Spinal cord (tissue), 10 donors: Measurements from ENCODE around the gene FDX1. TPM values are rescaled to one million over a fixed set of nuclear protein-coding genes. Genes with fewer than 3 reads are reported as not detected.

ENCODE experiments used
- DNase-seq, 6 donors: peaks; one replicate each; pipeline versions ENCODE4 v3.0.0 to v3.0.0-alpha.2; 2013 to 2015; ENCODE audit warnings: low spot score in 6 of 6, low read depth in 4 of 6
- H3K27ac ChIP-seq: one replicate; pipeline ENCODE4 v1.5.1; 2013; ENCODE audit warnings: low read depth, low read length, control low read depth
- H3K27me3 ChIP-seq: one replicate; pipeline ENCODE4 v1.6.1; 2013; ENCODE audit warnings: low read length; ENCODE audit not compliant: control insufficient read depth, insufficient read depth
- H3K36me3 ChIP-seq: one replicate; pipeline ENCODE4 v1.6.1; 2013; ENCODE audit warnings: low read length; ENCODE audit not compliant: control insufficient read depth, insufficient read depth
- H3K4me1 ChIP-seq: one replicate; pipeline ENCODE4 v1.6.1; 2013; ENCODE audit warnings: low read length; ENCODE audit not compliant: control insufficient read depth, insufficient read depth
- H3K4me3 ChIP-seq: one replicate; pipeline ENCODE4 v1.5.1; 2013; ENCODE audit warnings: low read depth, low read length, control low read depth
- H3K9me3 ChIP-seq: one replicate; pipeline ENCODE4 v1.6.1; 2013; ENCODE audit warnings: low read length; ENCODE audit not compliant: control insufficient read depth, insufficient read depth
- WGBS: methylation state at CpG from one replicate; pipeline ENCODE4 v1.1.5; 2013; ENCODE audit warnings: missing lambda C conversion rate; ENCODE audit not compliant: insufficient coverage; 5-methylcytosine and 5-hydroxymethylcytosine counted together
- polyA plus RNA-seq, 2 donors: library from polyadenylated mRNA; unstranded; fragments of 120-200 nt; gene quantifications; one replicate each; pipeline ENCODE4 v1.2.1, GENCODE V29; 2013; ENCODE audit not compliant: insufficient read length in 2 of 2
- total RNA-seq, 2 donors: library from RNA; depleted of rRNA in 1 of 2; stranded (reverse); fragments of 120-200 nt in 1 of 2; fragments of >200 nt in 1 of 2; gene quantifications; one replicate each; pipeline versions ENCODE4 v1.2.3 to v1.2.4, GENCODE V29; 2013 to 2014
- donor health status: healthy.

The FDX1 gene
- total and polyA plus RNA-seq, 4 donors = 10.6 to 15.5 (median 13.5) TPM

GRCh38 chr11:110475671-110476070 lies 45.9 kb downstream of the FDX1 start:
- H3K4me1 ChIP-seq = peaks cover 3% of the 10 kb centered on the region
- WGBS = no CpG with 5 or more reads among the region's 1 CpG
- H3K27ac ChIP-seq = no peak overlapping the region
- H3K27me3 ChIP-seq = no peaks in the 10 kb centered on the region
- H3K4me3 ChIP-seq = no peak overlapping the region
- no peaks in the 10 kb centered on the region for H3K9me3 ChIP-seq
- no peaks in the 10 kb centered on the region for H3K36me3 ChIP-seq
- no peak for DNase-seq

DNA sequence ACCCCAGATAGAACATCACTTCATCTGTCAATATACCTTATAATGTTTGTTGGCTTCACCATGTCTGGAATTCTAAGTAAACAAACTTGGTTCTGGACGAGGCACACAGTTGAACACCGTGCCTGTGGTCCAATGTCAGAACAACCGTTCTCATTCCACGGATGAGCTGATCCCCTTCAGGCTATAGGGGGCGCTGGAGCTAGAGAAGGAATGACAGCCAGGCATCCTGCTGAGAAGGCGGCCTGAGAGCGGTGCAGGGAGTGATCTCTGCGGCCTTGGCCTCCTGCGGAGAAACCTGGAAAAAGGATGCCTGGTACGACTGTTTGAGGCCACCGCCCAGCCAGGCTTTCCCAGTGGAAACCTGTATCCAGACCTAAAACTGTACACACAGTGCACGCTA lies 48.7 kb downstream of the FDX1 start:
- Histone ChIP-seq H3K27me3 (no peaks in the 10 kb centered on the region), H3K27ac (no peak overlapping the region)

DNA sequence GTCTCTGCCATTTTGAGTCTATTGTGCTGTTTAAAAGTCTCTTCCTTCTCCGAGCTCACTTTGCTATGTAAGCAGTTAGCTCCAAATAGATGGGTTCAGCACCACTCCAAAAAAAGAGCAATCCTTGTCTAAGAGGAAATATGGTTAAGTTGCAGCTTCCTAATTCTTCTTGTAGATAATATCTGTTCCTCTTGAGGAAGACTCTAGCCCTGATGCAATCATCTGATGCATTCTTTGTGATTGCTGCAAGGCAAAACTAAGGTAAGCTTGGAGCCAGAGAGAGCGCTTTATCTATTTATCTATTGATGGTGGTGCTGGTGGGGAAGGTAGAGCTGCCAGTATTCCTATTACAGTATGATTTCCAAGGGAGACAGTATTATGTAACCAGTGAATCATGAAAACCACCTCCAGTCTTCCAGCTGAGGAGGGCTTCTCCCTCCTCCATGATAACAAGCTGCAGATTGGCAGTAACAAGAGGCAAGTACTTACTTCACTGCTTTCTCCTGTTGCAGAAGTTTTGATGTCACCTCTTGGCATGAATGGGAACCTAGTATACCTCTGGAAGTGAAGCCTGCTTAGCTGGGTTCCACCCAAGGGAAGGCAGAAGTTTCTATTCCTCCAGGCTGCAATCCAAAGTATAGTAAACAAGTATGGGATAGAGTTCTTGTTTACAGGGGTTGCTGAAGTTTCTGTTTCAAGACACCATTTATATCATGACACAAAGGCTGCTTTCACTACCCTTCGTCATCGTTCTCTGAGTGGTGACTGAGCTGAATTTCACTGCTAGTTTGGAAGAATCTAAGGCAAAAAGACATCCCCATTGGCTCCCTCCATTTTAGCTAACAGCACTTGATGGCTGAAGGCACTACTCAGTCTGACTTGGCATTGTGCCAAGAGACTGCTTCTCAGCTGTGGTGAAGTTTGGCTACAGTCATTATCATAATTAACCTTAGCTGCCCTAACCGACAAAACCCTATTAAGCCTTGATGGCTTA lies 49.7 kb downstream of the FDX1 start:
- peak overlapping the region; percentile 15 for H3K27ac ChIP-seq
- peaks cover 3% of the 10 kb centered on the region for H3K4me1 ChIP-seq
- H3K27me3 ChIP-seq = no peaks in the 10 kb centered on the region
- WGBS = 40% methylated on average over 2 of the region's 5 CpGs
- peak in 4 of 6 donors; percentile 11 to 59 (median 30) for DNase-seq
- H3K36me3 ChIP-seq = no peaks in the 10 kb centered on the region
- peaks cover 1% of the 10 kb centered on the region for H3K9me3 ChIP-seq
- no peak overlapping the region for H3K4me3 ChIP-seq

More for the DNA sequence above, 48.7 kb downstream of the FDX1 start:
- peaks cover 1% of the 10 kb centered on the region for H3K9me3 ChIP-seq
- 59% methylated on average over 11 of the region's 12 CpGs for WGBS
- H3K36me3 ChIP-seq = no peaks in the 10 kb centered on the region
- no peak overlapping the region for H3K4me3 ChIP-seq
- DNase-seq = no peak
- peaks cover 3% of the 10 kb centered on the region for H3K4me1 ChIP-seq

- 88% methylated on average over 3 of the region's 5 CpGs for WGBS
- Histone ChIP-seq H3K4me3 (no peak overlapping the region), H3K4me1 (peaks cover 3% of the 10 kb centered on the region), H3K9me3 (peaks cover 1% of the 10 kb centered on the region), H3K27me3 (no peaks in the 10 kb centered on the region), H3K27ac (no peak overlapping the region), H3K36me3 (no peaks in the 10 kb centered on the region)
- DNase-seq = no peak
These were observed 51.8 kb downstream of the FDX1 start for GRCh38 chr11:110481523-110481922.

DNA sequence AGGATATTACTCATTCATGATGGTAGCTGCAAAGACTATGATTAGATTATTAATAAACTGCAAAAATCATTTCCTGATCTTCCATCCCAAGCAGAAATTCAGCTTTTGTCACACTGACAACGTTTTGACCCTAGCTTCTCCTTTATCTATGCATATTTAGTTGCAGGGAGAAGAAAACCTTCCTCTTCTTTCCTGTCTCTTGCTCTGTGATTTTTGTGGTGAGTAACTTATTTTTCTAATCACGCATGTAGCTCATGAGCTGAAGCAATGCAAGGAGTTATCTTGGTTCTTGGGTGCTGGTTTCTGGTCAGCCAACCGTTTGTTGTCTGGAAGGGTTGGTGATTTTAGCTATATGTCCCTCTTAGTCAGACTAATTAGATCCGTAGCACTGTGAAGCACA lies 56.4 kb downstream of the FDX1 start:
- 100% methylated on average over 1 of the region's 4 CpGs for WGBS

DNA sequence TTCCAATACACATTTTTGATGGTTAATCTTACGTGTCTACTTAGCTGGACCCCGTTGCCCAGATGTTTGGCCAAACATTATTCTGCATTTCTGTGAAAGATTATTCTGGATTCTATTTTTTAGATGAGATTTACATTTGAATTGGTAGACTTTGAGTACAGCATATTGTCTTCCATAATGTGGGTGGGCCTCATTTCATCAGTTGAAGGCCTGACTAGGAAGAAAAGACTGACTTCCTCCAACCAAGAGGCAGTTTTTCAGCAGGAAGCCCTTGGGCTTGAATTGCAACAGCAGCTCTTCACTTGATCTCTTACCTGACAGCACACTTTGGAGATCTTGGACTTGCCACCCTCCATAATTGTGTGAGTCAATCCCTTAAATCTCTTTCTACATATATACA lies 58.7 kb downstream of the FDX1 start:
- Histone ChIP-seq H3K4me1 (no peaks in the 10 kb centered on the region), H3K36me3 (no peaks in the 10 kb centered on the region), H3K27me3 (no peaks in the 10 kb centered on the region), H3K27ac (no peak overlapping the region), H3K4me3 (no peak overlapping the region), H3K9me3 (no peaks in the 10 kb centered on the region)
- 94% methylated on average over 2 of the region's 2 CpGs for WGBS
- no peak for DNase-seq

More for the DNA sequence above, 56.4 kb downstream of the FDX1 start:
- no peak for DNase-seq
- Histone ChIP-seq H3K9me3 (peaks cover 1% of the 10 kb centered on the region), H3K4me3 (no peak overlapping the region), H3K36me3 (no peaks in the 10 kb centered on the region), H3K27me3 (no peaks in the 10 kb centered on the region), H3K4me1 (no peaks in the 10 kb centered on the region), H3K27ac (no peak overlapping the region)

GRCh38 chr11:110490886-110491285 lies 61.1 kb downstream of the FDX1 start:
- Histone ChIP-seq H3K27ac (no peak overlapping the region), H3K4me1 (no peaks in the 10 kb centered on the region), H3K36me3 (no peaks in the 10 kb centered on the region), H3K9me3 (no peaks in the 10 kb centered on the region), H3K4me3 (no peak overlapping the region), H3K27me3 (no peaks in the 10 kb centered on the region)
- DNase-seq = no peak
- no CpG with 5 or more reads among the region's 1 CpG for WGBS

- peak in 2 of 6 donors; percentile 59 to 76 for DNase-seq
- Histone ChIP-seq H3K9me3 (no peaks in the 10 kb centered on the region), H3K27me3 (no peaks in the 10 kb centered on the region), H3K27ac (no peak overlapping the region), H3K4me3 (no peak overlapping the region), H3K36me3 (no peaks in the 10 kb centered on the region), H3K4me1 (no peaks in the 10 kb centered on the region)
- WGBS = 40% methylated on average over 1 of the region's 7 CpGs
These were observed 62.0 kb downstream of the FDX1 start for GRCh38 chr11:110491577-110492320.

DNA sequence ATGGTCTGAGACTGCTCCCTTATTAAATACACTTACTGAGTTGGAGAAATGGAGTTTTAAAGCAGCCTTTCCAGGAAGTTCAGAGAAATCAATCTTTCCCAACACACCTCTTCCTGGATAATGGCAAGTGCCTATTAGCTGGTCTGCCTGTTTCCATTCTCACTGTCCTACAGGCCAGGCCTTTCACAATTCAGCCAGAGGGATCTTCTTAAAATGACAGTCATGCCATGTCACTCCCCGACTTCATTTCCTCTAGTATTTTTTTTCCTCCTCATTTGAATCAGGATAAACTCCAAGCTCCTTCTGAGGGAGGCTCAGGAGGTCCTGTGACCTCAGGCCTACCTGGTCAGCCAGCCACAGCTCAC lies 62.6 kb downstream of the FDX1 start:
- H3K4me3 ChIP-seq = no peak overlapping the region
- H3K27me3 ChIP-seq = no peaks in the 10 kb centered on the region
- no peak for DNase-seq
- no peaks in the 10 kb centered on the region for H3K36me3 ChIP-seq
- 50% methylated on average over 1 of the region's 1 CpG for WGBS
- no peaks in the 10 kb centered on the region for H3K4me1 ChIP-seq
- H3K27ac ChIP-seq = no peak overlapping the region
- H3K9me3 ChIP-seq = no peaks in the 10 kb centered on the region
